Measurements from ENCODE around the gene KMO. TPM values are rescaled to one million over a fixed set of nuclear protein-coding genes. Genes with fewer than 3 reads are reported as not detected.

KMO gene
- total and polyA plus RNA-seq, 2 of the 4 experiments (the other 2 are of a cell fraction): not detected

DNA sequence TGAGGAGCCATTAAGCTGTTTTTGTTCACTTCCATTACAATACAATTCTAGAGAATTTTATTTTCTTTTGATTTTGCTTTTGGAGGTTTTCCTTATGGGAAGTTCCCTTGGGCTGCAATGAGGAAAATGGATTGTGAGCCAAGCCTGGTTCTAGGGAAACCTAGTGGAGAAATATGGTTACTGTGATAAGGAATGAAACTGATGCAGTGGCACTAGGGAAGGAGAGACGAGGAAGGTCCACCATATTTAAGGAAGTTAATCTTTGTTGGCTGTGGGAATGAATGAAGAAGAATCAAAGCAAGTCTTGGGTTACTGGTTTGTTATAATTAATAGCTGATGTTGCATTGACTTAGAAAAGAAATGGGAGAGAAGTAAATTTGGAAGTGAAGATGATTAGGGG lies 79.6 kb downstream of the KMO start (continued):
- TF ChIP-seq CHD1 (IDR thresholded peaks at IDR 0.05; ENCODE audit: low read depth, low read length): no peak

DNA sequence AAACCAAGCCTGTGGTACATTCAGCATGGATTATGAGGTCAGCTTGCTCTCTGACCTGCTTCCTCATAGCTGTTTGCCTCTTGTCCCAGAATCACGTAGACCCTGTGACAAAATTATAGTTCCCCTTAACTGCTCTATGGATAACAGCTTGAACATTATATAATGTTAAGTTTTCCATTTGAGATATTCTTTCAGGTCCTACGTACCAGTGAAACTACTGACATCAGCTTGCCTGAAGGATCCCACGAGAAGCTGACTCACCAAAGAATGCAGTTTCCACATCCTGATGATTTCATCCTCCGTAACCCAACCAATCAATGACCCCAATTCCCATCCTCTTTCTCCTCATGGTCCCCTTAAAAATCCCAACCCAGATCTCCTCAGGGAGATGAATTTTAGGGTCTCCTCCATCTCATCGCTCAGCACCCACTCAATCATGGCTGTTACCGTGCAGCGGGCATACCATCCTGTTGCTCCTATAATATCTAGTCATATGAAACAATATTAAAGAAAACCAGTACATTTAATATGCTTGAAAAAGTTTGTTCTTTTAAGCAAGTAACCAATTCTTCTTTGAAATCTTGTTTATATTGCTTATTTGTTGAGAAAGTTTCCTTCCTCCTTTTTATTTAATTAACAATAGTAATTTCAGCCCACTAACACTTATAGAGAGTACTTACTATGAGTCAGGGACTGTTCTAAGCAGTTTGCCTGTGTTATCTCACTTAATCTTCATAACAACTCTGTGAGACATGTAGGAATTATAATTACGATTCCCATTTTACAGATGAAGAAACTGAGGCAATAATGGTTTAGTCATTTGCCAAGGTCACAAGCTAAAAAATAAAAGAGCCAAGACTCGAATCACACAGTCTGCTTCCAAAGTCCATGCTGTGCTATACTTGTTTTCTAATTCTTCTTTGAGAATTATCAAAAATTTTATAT lies 80.6 kb downstream of the KMO start:
- peak overlapping the region; percentile 95 for H3K4me2 ChIP-seq (ENCODE audit: low read depth, low read length)
- peak overlapping the region; percentile 92 for H3K27ac ChIP-seq (ENCODE audit: insufficient read depth, low read length)
- H3K4me3 ChIP-seq (ENCODE audit: insufficient read depth, low read depth, low read length): no peak overlapping the region
- peaks cover 15% of the 10 kb centered on the region for H3K4me1 ChIP-seq (ENCODE audit: control insufficient read depth, insufficient read depth, low read length)
- peak overlapping the region; percentile 94; the same call in 2 of the 3 replicates for H2BK15ac ChIP-seq (ENCODE audit: low read depth, low read length)
- CTCF ChIA-PET: interaction anchor here (1.0 to 2.0 kb wide), 4 partner anchors 14 to 229 kb away, joined by 3 to 8 read pairs (median 4); no protein-coding TSS in a partner anchor
- peak overlapping the region; percentile 94 for H2BK5ac ChIP-seq (ENCODE audit: low read depth, low read length, poor library complexity, severe bottlenecking)
- peak; percentile 97 for DNase-seq
- H4K8ac ChIP-seq (ENCODE audit: low read depth in 2 of 2, low read length in 2 of 2): peak overlapping the region; percentile 33 to 95; a peak in 3 of 4 replicates
- peak overlapping the region; percentile 82 for H4K91ac ChIP-seq (ENCODE audit: insufficient read depth, low read depth, low read length)
- POLR2A ChIA-PET (ENCODE audit: unreplicated experiment): no interaction called here
- peaks cover 3 to 8% of the 10 kb centered on the region in 2 experiments; a peak in 1 of 4 replicates for H3K79me1 ChIP-seq (ENCODE audit: low read depth in 1 of 2, low read length in 2 of 2)
- in situ Hi-C loops (cut with MboI; ENCODE audit: low sequenced_read_pairs) (loop anchor here (5.0 to 25.0 kb wide), 2 partner anchors 224 to 1699 kb away; no protein-coding TSS in a partner anchor), intact Hi-C loops (cut with micrococcal nuclease) (loop anchor here (1.0 to 5.0 kb wide), 3 partner anchors 24 to 284 kb away; no protein-coding TSS in a partner anchor), dilution Hi-C loops (cut with HindIII; ENCODE audit: low sequenced_read_pairs, unreplicated experiment) (no loop called here)
- peak overlapping the region; percentile 66; the same call in 1 of the 2 replicates for H3K9ac ChIP-seq (ENCODE audit: low read depth, low read length)
- no peaks in the 10 kb centered on the region for H4K20me1 ChIP-seq (ENCODE audit: insufficient read depth, low read length)
- peak overlapping the region; percentile 96 for H2BK120ac ChIP-seq (ENCODE audit: low read depth, low read length)
- H3K4ac ChIP-seq (ENCODE audit: low read depth, low read length): peak overlapping the region; percentile 95
- H2BK20ac ChIP-seq (ENCODE audit: low read depth, low read length): peak overlapping the region; percentile 97
- BruUV-seq (replicated peaks): no TSS peak
- peak overlapping the region; percentile 92 for H4K5ac ChIP-seq (ENCODE audit: low read depth, low read length)
- no peak overlapping the region for H2AK9ac ChIP-seq (replicated peaks; ENCODE audit: low read depth, low read length, poor library complexity)
- peak overlapping the region; percentile 92; the same call in 1 of the 2 replicates for H3K14ac ChIP-seq (replicated peaks; ENCODE audit: low read depth, low read length)
- H3K9me1 ChIP-seq (ENCODE audit: insufficient read depth, low read length): 0 out of 2 replicates have a peak, but pooled peaks cover 3% of the 10 kb centered on the region
- peak overlapping the region; percentile 96; the same call in 1 of the 2 replicates for H3K23ac ChIP-seq (ENCODE audit: low read depth, low read length)
- H3K36me3 ChIP-seq (ENCODE audit: control insufficient read depth, insufficient read depth, low read length): no peaks in the 10 kb centered on the region
- no peaks in the 10 kb centered on the region for H3K9me3 ChIP-seq (ENCODE audit: control insufficient read depth, insufficient read depth, low read length)
- ATAC-seq (ENCODE audit: low read depth): peak; percentile 48
- no CpG with 5 or more reads among the region's 9 CpGs for WGBS, 2 experiments (ENCODE audit: extremely low coverage in 2 of 2, insufficient read length in 1 of 2)
- 0 out of 2 replicates have a peak overlapping the region, but pooled peaks have one; percentile 29 for H3K56ac ChIP-seq (ENCODE audit: extremely low read depth, insufficient read depth, low read length)
- H2AFZ ChIP-seq (replicated peaks; ENCODE audit: low read length, poor library complexity): peak overlapping the region; percentile 82
- H2AK5ac ChIP-seq (ENCODE audit: low read depth, low read length): peak overlapping the region; percentile 83
- peak overlapping the region; percentile 99 for H3K18ac ChIP-seq (ENCODE audit: low read depth, low read length)
- H3K27me3 ChIP-seq (ENCODE audit: control insufficient read depth, insufficient read depth, low read length): no peaks in the 10 kb centered on the region
- TF ChIP-seq NFE2L2 (IDR thresholded peaks at IDR 0.05; ENCODE audit: low read depth, low read length): peak; percentile 39; the same call in 1 of the 2 replicates
- TF ChIP-seq, protein P1, sequence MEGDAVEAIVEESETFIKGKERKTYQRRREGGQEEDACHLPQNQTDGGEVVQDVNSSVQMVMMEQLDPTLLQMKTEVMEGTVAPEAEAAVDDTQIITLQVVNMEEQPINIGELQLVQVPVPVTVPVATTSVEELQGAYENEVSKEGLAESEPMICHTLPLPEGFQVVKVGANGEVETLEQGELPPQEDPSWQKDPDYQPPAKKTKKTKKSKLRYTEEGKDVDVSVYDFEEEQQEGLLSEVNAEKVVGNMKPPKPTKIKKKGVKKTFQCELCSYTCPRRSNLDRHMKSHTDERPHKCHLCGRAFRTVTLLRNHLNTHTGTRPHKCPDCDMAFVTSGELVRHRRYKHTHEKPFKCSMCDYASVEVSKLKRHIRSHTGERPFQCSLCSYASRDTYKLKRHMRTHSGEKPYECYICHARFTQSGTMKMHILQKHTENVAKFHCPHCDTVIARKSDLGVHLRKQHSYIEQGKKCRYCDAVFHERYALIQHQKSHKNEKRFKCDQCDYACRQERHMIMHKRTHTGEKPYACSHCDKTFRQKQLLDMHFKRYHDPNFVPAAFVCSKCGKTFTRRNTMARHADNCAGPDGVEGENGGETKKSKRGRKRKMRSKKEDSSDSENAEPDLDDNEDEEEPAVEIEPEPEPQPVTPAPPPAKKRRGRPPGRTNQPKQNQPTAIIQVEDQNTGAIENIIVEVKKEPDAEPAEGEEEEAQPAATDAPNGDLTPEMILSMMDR (conservative IDR thresholded peaks at IDR 0.05; ENCODE audit: low read depth, low read length): no peak
- TF ChIP-seq SMC3 (IDR thresholded peaks at IDR 0.05; ENCODE audit: low read depth, low read length): no peak
- TF ChIP-seq RFX5 (IDR thresholded peaks at IDR 0.05; ENCODE audit: low read depth, low read length): no peak
- TF ChIP-seq RAD21 (IDR thresholded peaks at IDR 0.05; ENCODE audit: low read length): no peak
- TF ChIP-seq, protein P2, sequence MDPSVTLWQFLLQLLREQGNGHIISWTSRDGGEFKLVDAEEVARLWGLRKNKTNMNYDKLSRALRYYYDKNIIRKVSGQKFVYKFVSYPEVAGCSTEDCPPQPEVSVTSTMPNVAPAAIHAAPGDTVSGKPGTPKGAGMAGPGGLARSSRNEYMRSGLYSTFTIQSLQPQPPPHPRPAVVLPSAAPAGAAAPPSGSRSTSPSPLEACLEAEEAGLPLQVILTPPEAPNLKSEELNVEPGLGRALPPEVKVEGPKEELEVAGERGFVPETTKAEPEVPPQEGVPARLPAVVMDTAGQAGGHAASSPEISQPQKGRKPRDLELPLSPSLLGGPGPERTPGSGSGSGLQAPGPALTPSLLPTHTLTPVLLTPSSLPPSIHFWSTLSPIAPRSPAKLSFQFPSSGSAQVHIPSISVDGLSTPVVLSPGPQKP (IDR thresholded peaks at IDR 0.05; ENCODE audit: borderline replicate concordance, low read depth, low read length): no peak
- TF ChIP-seq CEBPB (IDR thresholded peaks at IDR 0.05; ENCODE audit: low read depth, low read length): peak; percentile 89
- TF ChIP-seq RCOR1 (IDR thresholded peaks at IDR 0.05; ENCODE audit: insufficient replicate concordance, low read length): peak; percentile 39
- TF ChIP-seq CHD1 (IDR thresholded peaks at IDR 0.05; ENCODE audit: low read depth, low read length): no peak
- no peak for TF ChIP-seq MXI1 (IDR thresholded peaks at IDR 0.05; ENCODE audit: borderline replicate concordance, low read depth, low read length)
- TF ChIP-seq FOS (IDR thresholded peaks at IDR 0.05; ENCODE audit: low read depth, low read length): peak; percentile 84

All from IMR-90 (cell line).